Activated CD8-positive, alpha-beta memory T cell treated with anti-CD3 and anti-CD28 coated beads for 36 hours (primary cell): ENCODE measurements around the gene ASTN2. TPM values are rescaled to one million over a fixed set of nuclear protein-coding genes. Genes with fewer than 3 reads are reported as not detected.
"Not testable (repeated sequence)": the region's sequence is repeated elsewhere in the genome, so short reads cannot be mapped to it uniquely, and the experiment has no call there.

Source experiments
- CTCF ChIA-PET: fragments of 350-600 bp; sonication (Branson Sonifier 250); formaldehyde crosslinking; loops from one replicate; lab custom pipeline; 2021; ENCODE audit warnings: antibody characterized with exemption; lab: Charles Lee
- POLR2A ChIA-PET: fragments of 350-600 bp; sonication (Branson Sonifier 250); formaldehyde crosslinking; loops from one replicate; lab custom pipeline; 2021; ENCODE audit warnings: antibody characterized with exemption; lab: Charles Lee
- total RNA-seq, 2 experiments: library from RNA; stranded (reverse); gene quantifications; one replicate each; pipeline ENCODE4 v1.2.3, GENCODE V29; 2021

The ASTN2 gene
- total RNA-seq, 2 experiments from 2014 or later: 3.1 to 4.3 TPM

GRCh38 chr9:116715751-116716150 lies 699.1 kb downstream of the ASTN2 start:
- CTCF ChIA-PET: no interaction called here
- POLR2A ChIA-PET: no interaction called here

GRCh38 chr9:116713271-116713670 lies 701.6 kb downstream of the ASTN2 start:
- POLR2A ChIA-PET: no interaction called here

GRCh38 chr9:116712781-116713180 lies 702.1 kb downstream of the ASTN2 start:
- ChIA-PET POLR2A (no interaction called here), CTCF (no interaction called here)

More at GRCh38 chr9:116713271-116713670, 701.6 kb downstream of the ASTN2 start:
- CTCF ChIA-PET: no interaction called here

- POLR2A ChIA-PET: no interaction called here
- CTCF ChIA-PET: no interaction called here
These were observed 708.3 kb downstream of the ASTN2 start for GRCh38 chr9:116706310-116707290.

GRCh38 chr9:116705531-116705930 lies 709.3 kb downstream of the ASTN2 start:
- CTCF ChIA-PET: no interaction called here
- POLR2A ChIA-PET: no interaction called here

GRCh38 chr9:116704470-116704869 lies 710.4 kb downstream of the ASTN2 start:
- ChIA-PET POLR2A (no interaction called here), CTCF (no interaction called here)

GRCh38 chr9:116703634-116704033 lies 711.2 kb downstream of the ASTN2 start:
- POLR2A ChIA-PET: interaction anchor here (0.6 kb wide), 1 partner anchor 1773 kb away, joined by 3 read pairs; the partner anchor contains the start of gene TNFSF8
- CTCF ChIA-PET: no interaction called here

GRCh38 chr9:116701940-116702642 lies 712.8 kb downstream of the ASTN2 start:
- POLR2A ChIA-PET: no interaction called here
- CTCF ChIA-PET: no interaction called here

GRCh38 chr9:116700882-116701865 lies 713.7 kb downstream of the ASTN2 start:
- ChIA-PET CTCF (no interaction called here), POLR2A (no interaction called here)

- ChIA-PET POLR2A (no interaction called here), CTCF (no interaction called here)
These were observed 714.6 kb downstream of the ASTN2 start for GRCh38 chr9:116700279-116700678.

GRCh38 chr9:116697887-116698286 lies 717.0 kb downstream of the ASTN2 start:
- CTCF ChIA-PET: no interaction called here
- POLR2A ChIA-PET: interaction anchor here (1.2 kb wide), 1 partner anchor 11 kb away, joined by 3 read pairs; the partner anchor contains the start of gene TRIM32

- POLR2A ChIA-PET: interaction anchor here (1.2 kb wide), 1 partner anchor 10 kb away, joined by 3 read pairs; the partner anchor contains the start of gene TRIM32
- CTCF ChIA-PET: no interaction called here
These were observed 717.5 kb downstream of the ASTN2 start for GRCh38 chr9:116697362-116697761.

GRCh38 chr9:116695438-116695837 lies 719.4 kb downstream of the ASTN2 start:
- ChIA-PET CTCF (no interaction called here), POLR2A (no interaction called here)

GRCh38 chr9:116694785-116695291 lies 720.0 kb downstream of the ASTN2 start:
- POLR2A ChIA-PET: no interaction called here

GRCh38 chr9:116693233-116693731 lies 721.6 kb downstream of the ASTN2 start:
- ChIA-PET POLR2A (no interaction called here), CTCF (no interaction called here)

More at GRCh38 chr9:116694785-116695291, 720.0 kb downstream of the ASTN2 start:
- CTCF ChIA-PET: no interaction called here

- CTCF ChIA-PET: no interaction called here
- POLR2A ChIA-PET: no interaction called here
These were observed 722.2 kb downstream of the ASTN2 start for GRCh38 chr9:116692616-116693015.

GRCh38 chr9:116691607-116692006 lies 723.2 kb downstream of the ASTN2 start:
- ChIA-PET POLR2A (no interaction called here), CTCF (no interaction called here)

GRCh38 chr9:116690805-116691204 lies 724.1 kb downstream of the ASTN2 start:
- CTCF ChIA-PET, POLR2A ChIA-PET: not testable (repeated sequence)
